ENCODE data around the gene VSTM4. TPM values are rescaled to one million over a fixed set of nuclear protein-coding genes. Genes with fewer than 3 reads are reported as not detected.
A peak's percentile ranks its signal among the peaks of the same experiment; 100 is the strongest.

The VSTM4 gene
- total and polyA plus RNA-seq, 2 experiments from 2014 or later = 9.5 to 12.3 TPM

DNA sequence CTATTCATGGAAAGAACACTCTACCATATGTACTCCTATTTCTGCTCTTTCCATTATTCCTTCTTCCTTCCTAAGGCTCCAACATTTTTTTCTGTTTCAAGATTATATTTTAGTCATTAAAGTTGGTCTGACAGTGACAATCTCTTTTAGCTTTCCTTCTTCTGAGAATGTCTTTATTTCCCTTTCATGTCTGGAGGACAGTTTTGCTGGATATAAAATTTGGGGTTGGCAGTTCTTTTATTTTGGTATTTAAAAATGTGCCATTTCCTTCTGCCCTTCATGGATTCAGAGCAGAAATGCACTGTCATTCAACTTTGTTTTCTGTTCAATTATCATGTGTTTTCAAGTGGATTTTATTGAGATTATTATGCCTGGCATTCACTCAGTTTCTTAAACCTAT, 53.1 kb downstream of the VSTM4 start:
- Histone ChIP-seq H3K4me3 (no peak overlapping the region), H3K27me3 (replicated peaks; ENCODE audit: insufficient read depth) (no peaks in the 10 kb centered on the region), H3K4me2 (ENCODE audit: unreplicated experiment) (no peak overlapping the region), H4K20me1 (ENCODE audit: insufficient read depth) (no peaks in the 10 kb centered on the region), H3K36me3 (ENCODE audit: low read depth) (peaks cover 3% of the 10 kb centered on the region; the same call in 1 of the 2 replicates), H3F3A (ENCODE audit: insufficient read depth) (no peaks in the 10 kb centered on the region), H3K9me3 (ENCODE audit: low read depth) (no peaks in the 10 kb centered on the region), H2AFZ (no peak overlapping the region), H3K9ac (no peak overlapping the region), H3K27ac (no peak overlapping the region), H3K4me1 (ENCODE audit: insufficient read depth) (no peaks in the 10 kb centered on the region), H3K79me2 (ENCODE audit: insufficient read depth) (no peaks in the 10 kb centered on the region), H3K9me2 (ENCODE audit: insufficient read depth) (no peaks in the 10 kb centered on the region)
- no peak for TF ChIP-seq EZH2phosphoT487 (IDR thresholded peaks at IDR 0.05; ENCODE audit: insufficient read depth, low read depth)
- TF ChIP-seq EZH2 (IDR thresholded peaks at IDR 0.05; ENCODE audit: insufficient read depth, poor library complexity, severe bottlenecking) = no peak
- no peak for DNase-seq
- in situ Hi-C loops (cut with MboI) = no loop called here

GRCh38 chr10:49061667-49062066, 53.7 kb downstream of the VSTM4 start:
- peaks cover 3% of the 10 kb centered on the region; the same call in 1 of the 2 replicates for H3K36me3 ChIP-seq (ENCODE audit: low read depth)
- H3F3A ChIP-seq (ENCODE audit: insufficient read depth) = no peaks in the 10 kb centered on the region
- 98 to 100% methylated on average over 1 of the region's 1 CpG for WGBS, 2 experiments (ENCODE audit: low coverage in 1 of 2, low lambda C conversion rate in 2 of 2, missing lambda C conversion rate in 2 of 2)
- no peaks in the 10 kb centered on the region for H3K9me2 ChIP-seq (ENCODE audit: insufficient read depth)
- H3K4me1 ChIP-seq (ENCODE audit: insufficient read depth) = no peaks in the 10 kb centered on the region
- no peak overlapping the region for H3K4me3 ChIP-seq
- no peak overlapping the region for H3K9ac ChIP-seq
- TF ChIP-seq EZH2phosphoT487 (IDR thresholded peaks at IDR 0.05; ENCODE audit: insufficient read depth, low read depth) = no peak
- no peak for TF ChIP-seq EZH2 (IDR thresholded peaks at IDR 0.05; ENCODE audit: insufficient read depth, poor library complexity, severe bottlenecking)
- H2AFZ ChIP-seq = no peak overlapping the region
- H3K27ac ChIP-seq = no peak overlapping the region
- DNase-seq = no peak
- no peaks in the 10 kb centered on the region for H3K27me3 ChIP-seq (replicated peaks; ENCODE audit: insufficient read depth)
- no peaks in the 10 kb centered on the region for H3K9me3 ChIP-seq (ENCODE audit: low read depth)
- no peaks in the 10 kb centered on the region for H3K79me2 ChIP-seq (ENCODE audit: insufficient read depth)
- H3K4me2 ChIP-seq (ENCODE audit: unreplicated experiment) = no peak overlapping the region
- no peaks in the 10 kb centered on the region for H4K20me1 ChIP-seq (ENCODE audit: insufficient read depth)
- in situ Hi-C loops (cut with MboI) = no loop called here

- no peak overlapping the region for H3K4me2 ChIP-seq (ENCODE audit: unreplicated experiment)
- no peak for TF ChIP-seq EZH2phosphoT487 (IDR thresholded peaks at IDR 0.05; ENCODE audit: insufficient read depth, low read depth)
- no peak for TF ChIP-seq EZH2 (IDR thresholded peaks at IDR 0.05; ENCODE audit: insufficient read depth, poor library complexity, severe bottlenecking)
- in situ Hi-C loops (cut with MboI) = no loop called here
- no peaks in the 10 kb centered on the region for H3K27me3 ChIP-seq (replicated peaks; ENCODE audit: insufficient read depth)
- H3K9ac ChIP-seq = no peak overlapping the region
- no peaks in the 10 kb centered on the region for H3K79me2 ChIP-seq (ENCODE audit: insufficient read depth)
- H3K9me3 ChIP-seq (ENCODE audit: low read depth) = no peaks in the 10 kb centered on the region
- H3K27ac ChIP-seq = no peak overlapping the region
- WGBS, 2 experiments (ENCODE audit: low coverage in 1 of 2, low lambda C conversion rate in 2 of 2, missing lambda C conversion rate in 2 of 2) = 59 to 62% methylated on average over 7 of the region's 7 CpGs
- H2AFZ ChIP-seq = no peak overlapping the region
- H3F3A ChIP-seq (ENCODE audit: insufficient read depth) = no peaks in the 10 kb centered on the region
- H3K36me3 ChIP-seq (ENCODE audit: low read depth) = peaks cover 3% of the 10 kb centered on the region; the same call in 1 of the 2 replicates
- H4K20me1 ChIP-seq (ENCODE audit: insufficient read depth) = no peaks in the 10 kb centered on the region
- no peak overlapping the region for H3K4me3 ChIP-seq
- H3K9me2 ChIP-seq (ENCODE audit: insufficient read depth) = no peaks in the 10 kb centered on the region
- DNase-seq = peak; percentile 15
- 0 out of 2 replicates have a peak, but pooled peaks cover 8% of the 10 kb centered on the region for H3K4me1 ChIP-seq (ENCODE audit: insufficient read depth)
Observed at GRCh38 chr10:49058463-49059255, 56.7 kb downstream of the VSTM4 start.

- Histone ChIP-seq H3K27ac (no peak overlapping the region), H3K4me3 (no peak overlapping the region), H3K27me3 (replicated peaks; ENCODE audit: insufficient read depth) (no peaks in the 10 kb centered on the region), H3K4me2 (ENCODE audit: unreplicated experiment) (no peak overlapping the region), H3K36me3 (ENCODE audit: low read depth) (no peaks in the 10 kb centered on the region), H2AFZ (no peak overlapping the region), H3K4me1 (ENCODE audit: insufficient read depth) (0 out of 2 replicates have a peak, but pooled peaks cover 8% of the 10 kb centered on the region), H3K9me3 (ENCODE audit: low read depth) (no peaks in the 10 kb centered on the region), H3K9ac (no peak overlapping the region), H4K20me1 (ENCODE audit: insufficient read depth) (no peaks in the 10 kb centered on the region), H3K79me2 (ENCODE audit: insufficient read depth) (no peaks in the 10 kb centered on the region), H3K9me2 (ENCODE audit: insufficient read depth) (no peaks in the 10 kb centered on the region), H3F3A (ENCODE audit: insufficient read depth) (no peaks in the 10 kb centered on the region)
- TF ChIP-seq EZH2 (IDR thresholded peaks at IDR 0.05; ENCODE audit: insufficient read depth, poor library complexity, severe bottlenecking) = no peak
- TF ChIP-seq EZH2phosphoT487 (IDR thresholded peaks at IDR 0.05; ENCODE audit: insufficient read depth, low read depth) = no peak
- DNase-seq = no peak
- WGBS, 2 experiments (ENCODE audit: low coverage in 1 of 2, low lambda C conversion rate in 2 of 2, missing lambda C conversion rate in 2 of 2) = 92 to 93% methylated on average over 7 of the region's 7 CpGs
- in situ Hi-C loops (cut with MboI) = no loop called here
Observed at GRCh38 chr10:49057231-49057880, 58.0 kb downstream of the VSTM4 start.
